ENCODE results near the gene SEM1. TPM values are rescaled to one million over a fixed set of nuclear protein-coding genes. Genes with fewer than 3 reads are reported as not detected.
"Not testable (repeated sequence)": the region's sequence is repeated elsewhere in the genome, so short reads cannot be mapped to it uniquely, and the experiment has no call there.

Gene SEM1
- 15.8 and 33.8 TPM in 2 replicates for total RNA-seq (2014; rRNA removed; shearing (Covaris generic); ENCODE audit: low replicate concordance)

DNA sequence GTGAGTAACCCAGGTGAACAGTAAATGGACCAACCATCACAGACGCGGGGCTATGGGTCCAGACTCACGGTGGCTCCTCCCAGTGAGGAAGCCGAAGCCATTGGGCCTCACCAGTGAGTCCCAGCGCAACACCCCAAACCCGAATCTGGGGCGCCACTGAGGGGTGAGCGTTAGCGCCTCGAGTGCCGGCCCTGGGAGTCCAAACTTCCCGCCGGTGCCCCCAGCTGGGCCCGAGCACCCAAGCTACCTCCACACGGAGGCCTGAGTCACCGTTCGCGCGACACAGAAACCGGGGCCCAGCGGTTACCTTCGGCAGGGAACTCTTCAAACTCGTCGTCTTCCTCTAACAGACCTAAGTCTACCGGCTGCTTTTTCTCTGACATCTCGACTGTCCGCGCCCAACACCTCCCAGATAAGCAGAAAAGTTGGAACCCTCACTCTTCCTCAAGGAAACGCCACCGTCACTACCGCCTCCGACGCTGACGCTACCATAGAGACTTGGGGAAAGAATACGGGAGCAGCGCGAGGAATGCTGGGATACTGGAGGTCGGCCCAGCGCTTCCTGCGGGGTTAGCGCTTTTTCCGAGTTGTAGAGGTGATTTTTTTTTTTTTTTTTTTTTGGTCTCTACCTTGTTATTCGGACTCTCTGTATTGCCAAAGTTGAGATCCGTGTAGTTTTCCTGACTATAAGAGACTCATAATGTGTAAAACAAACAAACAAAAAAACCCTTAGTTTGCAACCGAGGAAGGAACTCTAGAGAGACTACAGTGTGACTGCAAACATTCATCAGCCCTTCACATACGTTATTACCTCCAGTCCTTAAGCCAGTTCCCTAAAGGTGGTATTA, at the start of gene SEM1:
TSS of gene SEM1 (minus strand) at position 466 of the 848 bp plus-strand sequence. CDS start at position 383, 83 bp downstream.
- Histone ChIP-seq H3K9me3 (no peaks in the 10 kb centered on the region), H3K4me3 (peak within 1 kb of the TSS; percentile 78), H3K27me3 (no peaks in the 10 kb centered on the region), H3K36me3 (peaks cover 17% of the 10 kb centered on the region)
- peak; percentile 74 for DNase-seq

DNA sequence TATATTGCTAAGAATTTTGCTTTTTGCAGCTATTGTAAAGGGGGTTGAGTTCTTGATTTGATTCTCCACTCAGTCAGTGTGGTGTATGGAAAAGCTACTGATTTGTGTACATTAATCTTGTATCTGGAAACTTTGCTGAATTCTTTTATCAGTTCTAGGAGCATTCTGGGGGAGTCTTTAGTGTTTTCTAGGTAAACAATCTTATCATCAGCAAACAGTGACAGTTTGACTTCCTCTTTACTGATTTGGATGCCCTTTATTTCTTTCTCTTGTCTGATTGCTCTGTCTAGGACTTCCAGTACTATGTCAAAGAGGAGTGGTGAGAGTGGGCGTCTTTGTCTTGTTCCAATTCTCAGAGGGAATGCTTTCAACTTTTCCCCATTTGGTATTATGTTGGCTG, 48.2 kb upstream of the SEM1 start:
- H3K36me3 ChIP-seq, H3K27me3 ChIP-seq, H3K9me3 ChIP-seq, DNase-seq, H3K4me3 ChIP-seq: not testable (repeated sequence)

DNA sequence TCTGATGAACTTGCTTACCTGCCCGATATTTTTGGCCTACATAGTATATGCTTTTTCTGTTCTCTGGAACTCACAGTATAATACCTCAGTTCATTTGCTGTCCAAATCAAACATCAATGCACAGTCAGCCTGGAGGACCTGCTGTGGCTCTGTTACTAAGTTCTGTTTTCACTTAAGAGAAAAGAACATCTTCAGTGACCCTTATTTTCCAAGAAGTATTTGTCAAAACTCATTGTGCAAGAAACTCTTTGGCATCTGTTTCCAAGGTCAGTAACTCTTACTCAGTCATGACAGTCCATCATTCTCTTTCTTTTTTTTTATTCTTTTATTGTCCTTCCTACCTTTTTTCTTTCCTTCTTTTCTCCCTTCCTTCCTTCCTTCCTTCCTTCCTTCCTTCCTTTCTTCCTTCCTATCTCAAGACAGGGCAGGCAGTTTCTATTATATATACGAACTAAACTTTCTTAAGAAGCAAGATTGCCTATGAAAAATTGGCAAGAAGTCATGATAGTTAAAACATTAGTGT, 37.8 kb upstream of the SEM1 start:
- Histone ChIP-seq H3K4me3 (no peak overlapping the region), H3K9me3 (no peaks in the 10 kb centered on the region), H3K36me3 (no peaks in the 10 kb centered on the region), H3K27me3 (no peaks in the 10 kb centered on the region)
- no peak for DNase-seq

DNA sequence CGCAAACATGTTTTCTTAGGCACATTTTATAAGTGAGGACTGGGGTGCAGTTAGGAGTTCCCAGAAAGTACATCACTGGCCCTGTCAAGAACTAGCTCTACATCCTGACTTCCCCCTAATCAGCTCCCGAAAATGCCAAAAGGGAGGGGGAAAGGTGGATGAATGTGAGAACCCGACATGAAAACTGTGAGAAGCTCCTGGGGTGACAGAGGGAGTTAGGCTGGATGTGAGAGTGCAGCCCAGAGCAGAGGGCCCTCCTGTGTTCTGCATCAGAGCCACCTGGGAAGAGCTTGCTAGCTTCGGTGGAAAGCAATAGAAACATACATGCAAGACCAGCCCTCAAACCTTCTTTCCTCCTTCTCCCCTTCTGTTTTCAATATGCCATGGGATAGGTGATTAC, 30.5 kb upstream of the SEM1 start:
- no peaks in the 10 kb centered on the region for H3K36me3 ChIP-seq
- no peaks in the 10 kb centered on the region for H3K9me3 ChIP-seq
- no peak for DNase-seq
- H3K4me3 ChIP-seq: no peak overlapping the region
- no peaks in the 10 kb centered on the region for H3K27me3 ChIP-seq

DNA sequence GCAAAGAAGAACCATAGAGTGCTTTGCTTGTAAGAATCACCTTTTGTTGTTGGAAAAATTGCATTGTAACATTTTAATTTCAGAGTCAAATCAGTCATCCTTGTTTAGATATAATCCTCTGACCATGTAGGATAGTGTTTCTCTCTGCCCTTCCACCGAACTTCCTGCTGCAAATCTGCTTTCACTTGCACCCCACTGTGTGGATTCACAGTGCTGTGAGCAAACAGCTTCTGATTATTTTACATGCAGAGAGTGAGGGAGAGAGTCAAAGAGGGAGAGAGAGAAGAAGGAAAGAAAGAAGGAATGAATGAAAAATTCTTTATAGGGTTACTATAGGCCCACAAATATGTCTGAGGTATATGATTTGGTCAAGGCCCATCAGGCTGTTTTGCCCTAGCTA, 30.0 kb upstream of the SEM1 start:
- Histone ChIP-seq H3K4me3 (no peak overlapping the region), H3K27me3 (no peaks in the 10 kb centered on the region), H3K9me3 (no peaks in the 10 kb centered on the region), H3K36me3 (no peaks in the 10 kb centered on the region)
- DNase-seq: no peak

DNA sequence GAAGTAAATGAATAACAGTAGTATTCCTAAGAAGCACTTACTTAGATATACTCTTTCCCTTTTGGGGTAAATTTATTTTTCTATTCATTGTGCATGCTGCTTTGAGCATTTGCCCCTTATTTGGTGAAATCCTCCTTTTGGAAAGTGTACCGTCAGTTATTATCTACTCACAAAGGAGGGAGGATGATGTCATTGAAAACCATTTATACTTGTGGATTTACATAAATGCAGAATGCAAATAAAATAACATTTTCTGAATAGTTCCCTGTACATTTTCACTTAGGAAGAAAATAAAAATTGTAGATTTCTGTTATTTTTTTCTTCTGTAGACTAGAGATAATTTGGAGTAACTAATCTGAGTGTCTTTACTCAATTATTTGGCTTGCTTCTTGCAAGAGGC, 29.5 kb upstream of the SEM1 start:
- DNase-seq: no peak
- no peaks in the 10 kb centered on the region for H3K36me3 ChIP-seq
- no peak overlapping the region for H3K4me3 ChIP-seq
- no peaks in the 10 kb centered on the region for H3K27me3 ChIP-seq
- H3K9me3 ChIP-seq: no peaks in the 10 kb centered on the region

DNA sequence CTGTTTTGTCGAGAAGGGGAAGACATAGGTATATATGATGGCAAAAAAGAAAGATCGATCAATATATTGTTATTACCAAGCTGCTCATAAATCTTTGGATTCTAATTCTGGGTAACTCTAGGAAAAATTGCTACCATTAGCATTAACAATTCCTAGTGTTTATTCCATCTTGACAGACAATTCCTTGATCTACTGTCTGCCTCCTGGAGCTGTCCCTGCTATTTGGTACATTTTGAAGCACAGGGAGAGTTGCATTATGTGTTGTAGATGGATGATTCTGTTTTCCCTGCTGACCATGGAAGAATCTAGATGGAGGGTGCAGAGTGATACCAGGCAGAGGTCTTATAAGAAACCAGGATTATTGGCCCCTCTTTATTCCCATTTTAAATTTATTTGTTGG, 29.1 kb upstream of the SEM1 start:
- Histone ChIP-seq H3K4me3 (no peak overlapping the region), H3K9me3 (no peaks in the 10 kb centered on the region), H3K27me3 (no peaks in the 10 kb centered on the region), H3K36me3 (no peaks in the 10 kb centered on the region)
- no peak for DNase-seq

DNA sequence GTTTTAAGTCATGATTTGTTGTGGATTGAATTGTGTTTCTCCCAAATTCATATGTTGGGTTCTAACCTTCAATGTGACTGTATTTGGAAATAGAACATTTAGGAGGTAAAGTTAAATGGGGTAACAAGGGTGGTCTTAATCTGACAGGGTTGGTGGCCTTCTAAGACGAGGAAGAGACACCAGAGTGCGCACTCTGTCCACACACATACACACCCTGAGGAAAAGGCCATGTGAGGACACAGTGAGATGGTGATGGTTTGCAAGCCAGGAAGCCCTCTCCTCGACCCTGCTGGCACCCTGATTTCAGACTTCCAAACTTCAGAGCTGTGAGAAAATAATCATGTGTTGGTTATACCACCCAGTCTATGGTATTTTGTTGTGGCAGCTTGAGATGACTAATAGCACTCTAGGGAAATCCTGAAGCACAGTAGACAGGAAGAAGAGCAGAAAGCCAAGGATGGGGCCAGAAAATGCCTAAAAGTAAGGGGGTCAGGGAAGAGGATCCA, 28.0 kb upstream of the SEM1 start:
- Histone ChIP-seq H3K4me3 (no peak overlapping the region), H3K9me3 (no peaks in the 10 kb centered on the region), H3K36me3 (no peaks in the 10 kb centered on the region), H3K27me3 (no peaks in the 10 kb centered on the region)
- DNase-seq: no peak

DNA sequence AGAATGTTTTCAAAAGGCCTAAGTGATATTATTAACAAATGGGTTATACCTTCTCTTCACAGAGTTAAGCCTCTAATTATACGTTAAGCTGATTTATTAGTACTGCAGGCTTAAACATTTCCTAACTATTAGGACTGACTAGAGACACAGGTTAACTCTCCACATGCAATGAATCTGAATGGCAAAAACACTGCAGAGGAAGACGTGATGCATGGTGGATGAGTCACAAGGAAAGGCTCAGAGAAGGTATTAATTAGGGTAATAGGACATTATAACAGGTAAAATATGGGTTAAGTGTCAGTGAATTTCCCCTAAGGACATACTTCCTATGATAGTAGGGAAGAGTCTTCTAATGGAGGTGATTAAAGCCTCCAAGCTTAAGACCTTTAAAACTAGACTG, 24.7 kb upstream of the SEM1 start:
- no peaks in the 10 kb centered on the region for H3K9me3 ChIP-seq
- no peak overlapping the region for H3K4me3 ChIP-seq
- no peak for DNase-seq
- no peaks in the 10 kb centered on the region for H3K27me3 ChIP-seq
- H3K36me3 ChIP-seq: no peaks in the 10 kb centered on the region

DNA sequence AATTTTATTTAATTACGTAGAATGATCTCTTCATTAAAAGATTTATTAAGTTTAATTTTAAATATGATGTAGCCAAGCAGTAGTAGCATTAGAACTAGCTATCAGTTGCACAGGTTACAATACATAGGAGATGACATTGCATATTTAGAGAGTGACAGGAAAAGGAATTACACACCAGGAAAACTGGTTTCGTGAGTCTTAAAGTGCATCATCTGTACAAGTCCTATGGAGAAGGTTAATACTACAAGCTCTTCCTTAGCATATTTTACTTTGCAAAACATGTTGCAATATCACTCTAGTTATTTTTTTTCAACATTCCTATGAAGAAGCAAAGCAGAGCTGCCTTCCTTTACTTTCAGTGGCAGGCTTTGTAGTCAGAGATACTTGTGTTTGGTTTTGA, 20.2 kb upstream of the SEM1 start:
- no peaks in the 10 kb centered on the region for H3K36me3 ChIP-seq
- H3K4me3 ChIP-seq: no peak overlapping the region
- DNase-seq: no peak
- H3K27me3 ChIP-seq: no peaks in the 10 kb centered on the region
- no peaks in the 10 kb centered on the region for H3K9me3 ChIP-seq

DNA sequence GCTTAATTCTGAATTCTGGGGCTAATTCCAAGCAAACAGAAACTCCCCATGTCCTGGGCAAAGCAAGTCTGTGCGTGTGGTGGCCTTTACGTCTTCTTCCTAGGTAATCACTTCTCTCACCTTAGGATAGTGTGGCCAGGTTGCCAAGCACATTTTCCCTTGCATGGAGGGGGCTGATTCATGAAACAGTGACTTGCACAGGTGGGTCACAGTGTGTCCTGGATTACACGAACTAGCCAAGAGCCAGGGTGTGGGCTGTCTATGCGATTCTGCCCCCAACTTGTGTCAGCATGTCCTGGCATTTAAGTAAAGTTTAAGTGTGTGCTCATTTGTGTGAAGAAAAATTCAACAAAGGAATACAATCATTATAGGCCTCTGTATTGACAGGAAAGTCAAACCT, 18.5 kb upstream of the SEM1 start:
- no peak for DNase-seq

DNA sequence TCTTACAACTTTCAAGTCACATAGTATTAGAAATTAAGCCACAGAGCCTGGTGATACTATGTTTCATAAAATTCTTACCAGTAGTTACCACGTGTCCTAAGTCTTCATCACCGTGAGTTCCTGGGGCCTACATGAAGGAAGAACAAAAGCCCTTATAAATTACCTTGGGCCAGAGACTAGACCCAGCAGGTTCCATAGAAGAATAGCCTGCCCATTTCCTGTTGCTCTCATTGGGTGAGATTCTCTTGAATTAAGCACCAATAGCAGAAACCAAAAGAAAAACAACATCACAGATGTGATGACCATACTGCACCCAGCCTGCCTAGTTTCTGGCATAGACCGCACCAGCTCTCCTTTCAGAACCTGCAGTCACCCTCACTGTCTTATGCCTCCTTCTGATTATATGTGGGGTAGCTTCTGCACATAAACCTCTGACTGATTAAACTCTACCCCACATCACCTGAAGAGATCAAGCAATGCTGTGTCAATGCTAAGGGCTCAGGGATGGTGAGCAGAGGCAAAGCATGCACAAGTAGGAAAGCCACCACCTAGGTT, 18.0 kb upstream of the SEM1 start:
- no peaks in the 10 kb centered on the region for H3K27me3 ChIP-seq
- no peak overlapping the region for H3K4me3 ChIP-seq
- no peak for DNase-seq
- no peaks in the 10 kb centered on the region for H3K9me3 ChIP-seq
- no peaks in the 10 kb centered on the region for H3K36me3 ChIP-seq

More for the DNA sequence above, 18.5 kb upstream of the SEM1 start:
- no peaks in the 10 kb centered on the region for H3K9me3 ChIP-seq
- no peaks in the 10 kb centered on the region for H3K27me3 ChIP-seq
- H3K36me3 ChIP-seq: no peaks in the 10 kb centered on the region
- H3K4me3 ChIP-seq: no peak overlapping the region

DNA sequence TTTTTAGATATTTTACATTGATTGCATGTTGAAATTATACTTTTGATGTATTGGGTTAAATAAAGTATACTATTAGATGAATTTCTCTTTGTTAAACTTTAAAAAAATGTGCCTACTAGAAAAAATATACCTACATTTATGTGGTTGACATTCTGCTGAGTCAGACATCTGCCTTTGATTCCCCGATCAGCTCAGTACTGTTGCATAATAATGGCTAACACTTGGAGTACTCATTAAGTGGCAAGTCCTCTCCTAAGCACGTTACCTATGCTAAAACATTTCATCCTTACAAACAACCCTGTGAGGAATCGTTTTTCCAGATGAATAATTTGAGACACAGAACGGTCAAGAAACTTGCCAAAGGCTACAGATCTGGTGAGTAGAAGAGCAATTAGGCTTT, 14.0 kb upstream of the SEM1 start:
- Histone ChIP-seq H3K36me3 (no peaks in the 10 kb centered on the region), H3K4me3 (no peak overlapping the region)
- DNase-seq: no peak

DNA sequence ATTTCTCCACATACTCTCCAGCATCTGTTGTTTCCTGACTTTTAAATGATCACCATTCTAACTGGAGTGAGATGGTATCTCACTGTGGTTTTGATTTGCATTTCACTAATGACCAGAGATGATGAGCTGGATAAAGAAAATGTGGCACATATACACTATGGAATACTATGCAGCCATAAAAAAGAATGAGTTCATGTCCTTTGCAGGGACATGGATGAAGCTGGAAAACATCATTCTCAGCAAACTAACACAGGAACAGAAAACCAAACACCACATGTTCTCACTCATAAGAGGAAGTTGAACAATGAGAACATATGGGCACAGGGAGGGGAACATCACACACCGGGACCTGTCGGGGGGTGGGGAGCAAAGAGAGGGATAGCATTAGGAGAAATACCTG, 13.3 kb upstream of the SEM1 start:
- not testable (repeated sequence) for DNase-seq, H3K36me3 ChIP-seq, H3K4me3 ChIP-seq, H3K9me3 ChIP-seq, H3K27me3 ChIP-seq

More for the DNA sequence above, 14.0 kb upstream of the SEM1 start:
- Histone ChIP-seq H3K9me3 (no peaks in the 10 kb centered on the region), H3K27me3 (no peaks in the 10 kb centered on the region; the same call in 1 of the 2 replicates)

DNA sequence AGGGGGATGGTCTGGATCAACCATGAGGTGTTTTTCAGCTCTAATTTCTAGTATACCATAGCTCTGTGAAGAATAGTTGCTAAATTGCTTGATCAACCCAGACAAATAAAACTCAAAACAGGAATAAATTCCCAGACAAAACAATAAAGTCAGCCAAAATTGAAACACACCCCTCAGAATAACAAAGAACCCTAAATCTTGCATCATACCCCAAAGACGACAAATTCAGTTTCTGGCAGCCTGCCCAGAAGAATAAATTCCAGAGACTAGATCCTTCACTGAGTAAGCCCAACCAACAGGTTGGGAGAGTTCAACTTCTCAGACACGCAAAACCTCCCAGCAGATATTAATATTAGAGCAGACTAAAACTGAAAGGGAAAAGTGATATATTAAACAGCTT, 11.2 kb upstream of the SEM1 start:
- H3K9me3 ChIP-seq: no peaks in the 10 kb centered on the region
- no peaks in the 10 kb centered on the region; the same call in 1 of the 2 replicates for H3K27me3 ChIP-seq
- H3K36me3 ChIP-seq: no peaks in the 10 kb centered on the region
- no peak for DNase-seq
- no peak overlapping the region for H3K4me3 ChIP-seq

DNA sequence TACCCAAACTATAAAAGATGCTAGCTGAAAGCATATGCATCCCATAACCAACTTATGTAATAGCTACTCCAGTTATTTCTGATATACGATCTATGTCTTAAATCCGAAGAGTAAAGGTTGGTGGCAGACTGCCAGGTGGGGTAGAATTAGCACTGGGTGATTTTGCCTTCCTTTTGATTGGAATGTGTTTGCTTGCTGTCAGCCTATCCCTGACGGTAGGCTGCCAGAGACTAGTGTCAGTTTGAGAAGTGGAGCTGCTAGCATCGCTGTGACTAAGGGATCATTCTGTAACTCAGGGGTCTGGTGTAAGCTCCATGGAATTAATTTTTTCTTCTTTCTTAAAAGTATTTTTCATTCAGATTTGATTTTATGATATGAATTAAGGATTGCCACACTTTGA, 9.5 kb upstream of the SEM1 start:
- H3K36me3 ChIP-seq: no peaks in the 10 kb centered on the region
- H3K9me3 ChIP-seq: no peaks in the 10 kb centered on the region
- no peak for DNase-seq
- no peak overlapping the region for H3K4me3 ChIP-seq
- no peaks in the 10 kb centered on the region; the same call in 1 of the 2 replicates for H3K27me3 ChIP-seq

DNA sequence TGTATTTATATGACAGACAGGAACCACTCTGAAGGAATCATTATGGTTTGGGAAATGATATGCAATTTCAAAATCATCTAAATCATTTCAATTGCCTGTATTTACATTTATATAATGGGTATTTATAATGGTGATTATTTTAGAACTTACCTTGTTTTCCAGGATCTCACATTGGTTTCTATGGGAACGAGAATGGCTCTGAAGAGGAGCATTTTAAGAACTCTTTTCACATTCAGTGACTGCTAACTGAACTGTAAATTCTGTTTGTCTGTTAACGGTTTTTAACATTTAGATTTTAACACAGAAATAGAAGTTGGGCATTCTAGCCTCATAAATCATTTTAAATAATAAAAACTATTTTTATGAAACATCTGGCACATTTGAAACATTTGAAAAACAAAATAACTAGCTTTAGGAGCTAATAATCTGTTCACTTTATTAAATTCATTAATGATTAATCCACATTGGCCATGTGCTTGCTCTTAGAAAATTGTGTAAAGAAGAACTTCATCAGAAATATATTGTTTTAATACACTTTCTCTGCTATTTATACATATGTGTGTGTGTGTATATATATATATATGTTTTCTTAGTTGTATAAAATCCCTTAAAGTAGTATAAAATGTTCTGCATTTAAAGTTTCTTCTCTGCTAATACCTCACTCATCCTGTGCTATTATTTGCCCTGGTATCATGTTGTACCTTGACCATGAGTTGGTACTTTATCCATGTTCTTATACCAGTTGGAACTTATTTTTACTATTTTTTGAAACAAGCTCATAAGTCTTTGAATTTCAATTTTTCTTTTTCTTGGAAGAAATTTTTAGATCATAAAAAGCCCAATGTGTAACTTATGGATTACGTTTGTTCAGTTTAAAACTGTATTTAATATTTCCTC, 8.7 kb upstream of the SEM1 start:
- Histone ChIP-seq H3K4me3 (no peak overlapping the region), H3K36me3 (no peaks in the 10 kb centered on the region), H3K27me3 (no peaks in the 10 kb centered on the region; the same call in 1 of the 2 replicates), H3K9me3 (no peaks in the 10 kb centered on the region)
- DNase-seq: no peak
